GM12878 (cell line): Measurements from ENCODE around the gene NSMCE1. TPM values are rescaled to one million over a fixed set of nuclear protein-coding genes. Genes with fewer than 3 reads are reported as not detected.
A peak's percentile ranks its signal among the peaks of the same experiment; 100 is the strongest.

ENCODE experiments used
- ATAC-seq: fragments of 200-7000 bp; cut with Tn5 transposase; 3 replicates; pipeline ENCODE4 v1.9.1; 2020; ENCODE audit warnings: mild to moderate bottlenecking, moderate library complexity
- BruUV-seq: library from RNA; stranded (reverse); fragments of 400-500 nt; replicated peaks from 2 replicates; lab custom pipeline; 2021; lab: Mats Ljungman, UMichigan
- CTCF ChIA-PET: fragments of 300-600 bp; sonication (Branson Sonifier 250); formaldehyde crosslinking; extraction: SDS; loops from one replicate; lab custom pipeline; 2021; ENCODE audit warnings: inconsistent platforms; lab: Yijun Ruan, JAX
- POLR2A ChIA-PET: fragments of 350-600 bp; formaldehyde crosslinking; extraction: SDS; loops from one replicate; lab custom pipeline; 2021; ENCODE audit warnings: inconsistent platforms; lab: Charles Lee
- RAD21 ChIA-PET: fragments of 300-600 bp; sonication (Branson Sonifier 250); formaldehyde crosslinking; loops from one replicate; lab custom pipeline; 2023; ENCODE audit warnings: antibody characterized with exemption; ENCODE audit not compliant: unreplicated experiment; lab: Charles Lee
- SMC1A ChIA-PET: fragments of 300-600 bp; sonication (Branson Sonifier 250); formaldehyde crosslinking; loops from one replicate; lab custom pipeline; 2023; ENCODE audit not compliant: unreplicated experiment, uncharacterized antibody; lab: Charles Lee
- DNase-seq: peaks from one replicate; pipeline ENCODE4 v3.0.0-alpha.2; 2011; ENCODE audit warnings: low read depth, low spot score
- FAIRE-seq: peaks from 3 replicates; lab custom pipeline; 2011; peaks lifted over from hg19 to GRCh38; lab: Jason Lieb, UNC
- H2AFZ ChIP-seq: 2 replicates; pipeline ENCODE4 v1.6.0; 2011; ENCODE audit warnings: low read depth, low read length, control low read depth; ENCODE audit not compliant: control insufficient read depth
- H3K27ac ChIP-seq: 2 replicates; pipeline ENCODE4 v1.5.1; 2011; ENCODE audit warnings: control low read depth; ENCODE audit not compliant: control insufficient read depth, insufficient read depth
- H3K27me3 ChIP-seq, 2 experiments: replicated peaks in 1 of 2; 2 replicates each; pipeline versions ENCODE4 v1.6.0 to v1.6.1; 2011; ENCODE audit warnings: low read length in 1 of 2; ENCODE audit not compliant: control insufficient read depth in 2 of 2, insufficient read depth in 2 of 2
- H3K36me3 ChIP-seq, 2 experiments: 2 replicates each; pipeline ENCODE4 v1.5.1; 2011; ENCODE audit warnings: low read length in 1 of 2; ENCODE audit not compliant: control insufficient read depth in 2 of 2, insufficient read depth in 2 of 2
- H3K4me1 ChIP-seq: 2 replicates; pipeline ENCODE4 v1.6.1; 2011; ENCODE audit warnings: mild to moderate bottlenecking, low read length, moderate library complexity, mixed read lengths; ENCODE audit not compliant: control insufficient read depth, insufficient read depth
- H3K4me2 ChIP-seq: 2 replicates; pipeline ENCODE4 v1.6.0; 2011; ENCODE audit warnings: control low read depth; ENCODE audit not compliant: control insufficient read depth, insufficient read depth
- H3K4me3 ChIP-seq: fragments of 200-600 bp; sonication (generic); 2 replicates; pipeline ENCODE4 v1.5.1; 2016
- H3K79me2 ChIP-seq: 2 replicates; pipeline ENCODE4 v1.6.0; 2011; ENCODE audit warnings: low read length; ENCODE audit not compliant: control insufficient read depth, insufficient read depth
- H3K9ac ChIP-seq: 2 replicates; pipeline ENCODE4 v1.8.0; 2011; ENCODE audit warnings: low read length, control low read depth, mixed read lengths; ENCODE audit not compliant: control insufficient read depth, insufficient read depth
- H3K9me3 ChIP-seq: replicated peaks from 3 replicates; pipeline ENCODE4 v1.5.1; 2011; ENCODE audit warnings: mild to moderate bottlenecking, low read length; ENCODE audit not compliant: control insufficient read depth, insufficient read depth
- H4K20me1 ChIP-seq: 2 replicates; pipeline ENCODE4 v1.6.0; 2011; ENCODE audit not compliant: control insufficient read depth, insufficient read depth
- BACH1 ChIP-seq: fragments of 450-650 bp; IDR thresholded peaks from 2 replicates; pipeline ENCODE4 v1.6.1; 2017; ENCODE audit warnings: mild to moderate bottlenecking, borderline replicate concordance
- BHLHE40 ChIP-seq, 2 experiments: fragments of 450-650 bp in 1 of 2; IDR thresholded peaks; 2 replicates each; pipeline ENCODE4 v1.6.1; 2011 to 2017; ENCODE audit warnings: low read depth in 2 of 2, borderline replicate concordance in 1 of 2, improper control_type of control experiment in 1 of 2, low read length in 1 of 2, mild to moderate bottlenecking in 1 of 2
- HCFC1 ChIP-seq: fragments of 150-350 bp; IDR thresholded peaks from 2 replicates; pipeline ENCODE4 v1.6.1; 2014; ENCODE audit warnings: low read length
- RBBP5 ChIP-seq: fragments of 200-600 bp; sonication (generic); conservative IDR thresholded peaks from 2 replicates; pipeline ENCODE4 v1.6.1; 2016
- SRF ChIP-seq, 2 experiments: IDR thresholded peaks; 2 replicates each; pipeline ENCODE4 v1.6.1; 2011; ENCODE audit warnings: low read depth in 2 of 2, low read length in 2 of 2, mild to moderate bottlenecking in 1 of 2, moderate library complexity in 1 of 2
- ZNF622 ChIP-seq: fragments of 450-650 bp; IDR thresholded peaks from 2 replicates; pipeline ENCODE4 v1.6.1; 2017; ENCODE audit warnings: mild to moderate bottlenecking, inconsistent platforms
- WGBS: methylation state at CpG from one replicate; pipeline ENCODE4 v1.1.6; 2016; ENCODE audit warnings: low lambda C conversion rate; ENCODE audit not compliant: insufficient replicate concordance, insufficient coverage; ENCODE audit errors: missing lambda C conversion rate; 5-methylcytosine and 5-hydroxymethylcytosine counted together
- in situ Hi-C: fragments of 300-500 bp; cut with MboI; formaldehyde crosslinking; loops from 9 replicates; pipeline ENCODE4 v1.14.3; 2018; ENCODE audit warnings: mixed read lengths
- intact Hi-C: fragments of 100-400 bp; cut with micrococcal nuclease; formaldehyde crosslinking; loops from one replicate; pipeline ENCODE4 v1.14.2; 2022; ENCODE audit not compliant: unreplicated experiment
- polyA plus RNA-seq, 11 experiments: library from polyadenylated mRNA; depleted of rRNA in 4 of 11; unstranded in 6 of 11; stranded (reverse) in 5 of 11; fragments of >200 nt; fragmentation: Nextera tagmentation in 4 of 11; fragmentation: Illumina TruSeq in 1 of 11; extraction: Ambion mirVana in 4 of 11; extraction: Trizol in 1 of 11; gene quantifications; 1 replicate in 1 of 11; 2 replicates in 10 of 11; pipeline versions ENCODE4 v1.2.1 to v1.2.3, GENCODE V29; 2011 to 2016; ENCODE audit warnings: inconsistent platforms in 2 of 11, missing spikeins in 2 of 11, low read depth in 1 of 11
- total RNA-seq, 4 experiments: library from RNA; depleted of rRNA in 3 of 4; stranded (reverse); fragments of >200 nt in 3 of 4; fragmentation: Illumina TruSeq in 1 of 4; extraction: Trizol in 1 of 4; gene quantifications; 2 replicates each; pipeline versions ENCODE4 v1.2.1 to v1.2.3, GENCODE V29; 2013 to 2021
- TF ChIP-seq, protein P1 (sequence below): fragments of 450-650 bp; conservative IDR thresholded peaks from 2 replicates; pipeline ENCODE4 v1.6.1; 2017; ENCODE audit warnings: mild to moderate bottlenecking, moderate library complexity
- TF ChIP-seq, protein P2 (sequence below): fragments of 150-350 bp; IDR thresholded peaks from 2 replicates; pipeline ENCODE4 v1.6.1; 2016; ENCODE audit warnings: low read depth, low read length
- TF ChIP-seq, protein P3 (sequence below): fragments of 450-650 bp; IDR thresholded peaks from 2 replicates; pipeline ENCODE4 v1.6.1; 2017; ENCODE audit warnings: mild to moderate bottlenecking
- TF ChIP-seq, protein P4 (sequence below): fragments of 450-650 bp; IDR thresholded peaks from 2 replicates; pipeline ENCODE4 v1.6.1; 2016; ENCODE audit warnings: mild to moderate bottlenecking

The NSMCE1 gene
- total and polyA plus RNA-seq, 10 of the 15 experiments (the other 5 are each of a cell fraction or from before 2014, with no cell fraction given), result 54.0 to 214 (median 71.4) TPM

DNA sequence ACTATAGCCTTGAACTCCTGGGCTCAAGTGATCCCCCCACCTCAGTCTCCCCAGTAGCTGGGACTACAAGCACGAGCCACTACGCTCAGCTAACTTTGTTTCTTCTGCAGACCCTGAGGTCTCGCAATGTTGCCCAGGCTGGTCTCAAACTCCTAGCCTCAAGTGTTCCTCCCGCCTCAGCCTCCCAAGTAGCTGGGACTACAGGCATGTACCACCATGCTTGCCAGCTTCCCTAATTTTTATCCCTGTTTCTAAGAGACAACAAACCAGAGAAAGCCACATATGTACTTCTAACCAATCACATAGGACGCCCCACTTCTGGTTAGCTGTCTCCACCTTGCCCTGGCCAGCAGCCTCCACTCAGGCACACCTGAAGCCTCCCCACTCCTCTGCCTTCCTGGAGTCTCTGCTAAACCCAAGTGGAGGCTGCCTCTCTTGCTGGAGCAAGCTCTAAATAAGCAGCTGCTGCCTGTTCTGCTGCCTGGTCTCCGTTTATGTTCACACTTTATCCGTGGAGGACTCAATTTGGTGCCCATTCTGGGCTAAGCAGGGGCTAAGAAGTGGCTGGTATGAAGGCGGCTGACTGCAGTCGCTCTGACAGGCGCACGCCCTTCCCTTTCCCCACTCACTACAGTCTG lies 24.7 kb downstream of the NSMCE1 start:
- no peak overlapping the region for H3K9ac ChIP-seq
- H3K4me3 ChIP-seq, result no peak overlapping the region
- peaks cover 0 to 3% of the 10 kb centered on the region in 2 experiments; a peak in 1 of 4 replicates for H3K36me3 ChIP-seq
- H4K20me1 ChIP-seq, result no peaks in the 10 kb centered on the region
- WGBS, result 93% methylated on average over 11 of the region's 11 CpGs
- ChIA-PET CTCF (interaction anchor here (0.6 to 4.1 kb wide), 11 partner anchors 9 to 157 kb away, joined by 3 to 24 read pairs (median 6); partner anchors contain the start of gene NSMCE1), POLR2A (interaction anchor here (0.8 to 8.4 kb wide), 11 partner anchors 11 to 164 kb away, joined by 3 to 79 read pairs (median 3); partner anchors contain the start of gene KDM8), SMC1A (interaction anchor here (0.6 to 12.2 kb wide), 15 partner anchors 8 to 145 kb away, joined by 3 to 178 read pairs (median 5); partner anchors contain the start of gene NSMCE1), RAD21 (interaction anchor here (0.6 to 4.2 kb wide), 11 partner anchors 9 to 208 kb away, joined by 3 to 22 read pairs (median 6); partner anchors contain the start of genes KDM8 and NSMCE1)
- in situ Hi-C loops, result no loop called here
- peaks cover 16% of the 10 kb centered on the region for H3K4me1 ChIP-seq
- 0 out of 2 replicates have a peak overlapping the region, but pooled peaks have one; percentile 19 for H3K4me2 ChIP-seq
- H2AFZ ChIP-seq, result no peak overlapping the region
- no TSS peak for BruUV-seq
- FAIRE-seq (no peak), DNase-seq (no peak), ATAC-seq (no peak)
- no peaks in the 10 kb centered on the region for H3K27me3 ChIP-seq
- no peak overlapping the region for H3K27ac ChIP-seq
- H3K79me2 ChIP-seq, result no peaks in the 10 kb centered on the region
- intact Hi-C loops, result no loop called here
- no peaks in the 10 kb centered on the region; the same call in 2 of the 3 replicates for H3K9me3 ChIP-seq
- TF ChIP-seq, protein P1, sequence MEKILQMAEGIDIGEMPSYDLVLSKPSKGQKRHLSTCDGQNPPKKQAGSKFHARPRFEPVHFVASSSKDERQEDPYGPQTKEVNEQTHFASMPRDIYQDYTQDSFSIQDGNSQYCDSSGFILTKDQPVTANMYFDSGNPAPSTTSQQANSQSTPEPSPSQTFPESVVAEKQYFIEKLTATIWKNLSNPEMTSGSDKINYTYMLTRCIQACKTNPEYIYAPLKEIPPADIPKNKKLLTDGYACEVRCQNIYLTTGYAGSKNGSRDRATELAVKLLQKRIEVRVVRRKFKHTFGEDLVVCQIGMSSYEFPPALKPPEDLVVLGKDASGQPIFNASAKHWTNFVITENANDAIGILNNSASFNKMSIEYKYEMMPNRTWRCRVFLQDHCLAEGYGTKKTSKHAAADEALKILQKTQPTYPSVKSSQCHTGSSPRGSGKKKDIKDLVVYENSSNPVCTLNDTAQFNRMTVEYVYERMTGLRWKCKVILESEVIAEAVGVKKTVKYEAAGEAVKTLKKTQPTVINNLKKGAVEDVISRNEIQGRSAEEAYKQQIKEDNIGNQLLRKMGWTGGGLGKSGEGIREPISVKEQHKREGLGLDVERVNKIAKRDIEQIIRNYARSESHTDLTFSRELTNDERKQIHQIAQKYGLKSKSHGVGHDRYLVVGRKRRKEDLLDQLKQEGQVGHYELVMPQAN, result no peak
- TF ChIP-seq BHLHE40 (IDR thresholded peaks at IDR 0.05; ENCODE audit: borderline replicate concordance in 1 of 2, low read depth in 2 of 2, low read length in 1 of 2) (no peak), BACH1 (no peak), HCFC1 (no peak), ZNF622 (no peak), RBBP5 (no peak), SRF (IDR thresholded peaks at IDR 0.05; ENCODE audit: low read depth in 2 of 2, low read length in 2 of 2) (no peak)
- TF ChIP-seq, protein P2, sequence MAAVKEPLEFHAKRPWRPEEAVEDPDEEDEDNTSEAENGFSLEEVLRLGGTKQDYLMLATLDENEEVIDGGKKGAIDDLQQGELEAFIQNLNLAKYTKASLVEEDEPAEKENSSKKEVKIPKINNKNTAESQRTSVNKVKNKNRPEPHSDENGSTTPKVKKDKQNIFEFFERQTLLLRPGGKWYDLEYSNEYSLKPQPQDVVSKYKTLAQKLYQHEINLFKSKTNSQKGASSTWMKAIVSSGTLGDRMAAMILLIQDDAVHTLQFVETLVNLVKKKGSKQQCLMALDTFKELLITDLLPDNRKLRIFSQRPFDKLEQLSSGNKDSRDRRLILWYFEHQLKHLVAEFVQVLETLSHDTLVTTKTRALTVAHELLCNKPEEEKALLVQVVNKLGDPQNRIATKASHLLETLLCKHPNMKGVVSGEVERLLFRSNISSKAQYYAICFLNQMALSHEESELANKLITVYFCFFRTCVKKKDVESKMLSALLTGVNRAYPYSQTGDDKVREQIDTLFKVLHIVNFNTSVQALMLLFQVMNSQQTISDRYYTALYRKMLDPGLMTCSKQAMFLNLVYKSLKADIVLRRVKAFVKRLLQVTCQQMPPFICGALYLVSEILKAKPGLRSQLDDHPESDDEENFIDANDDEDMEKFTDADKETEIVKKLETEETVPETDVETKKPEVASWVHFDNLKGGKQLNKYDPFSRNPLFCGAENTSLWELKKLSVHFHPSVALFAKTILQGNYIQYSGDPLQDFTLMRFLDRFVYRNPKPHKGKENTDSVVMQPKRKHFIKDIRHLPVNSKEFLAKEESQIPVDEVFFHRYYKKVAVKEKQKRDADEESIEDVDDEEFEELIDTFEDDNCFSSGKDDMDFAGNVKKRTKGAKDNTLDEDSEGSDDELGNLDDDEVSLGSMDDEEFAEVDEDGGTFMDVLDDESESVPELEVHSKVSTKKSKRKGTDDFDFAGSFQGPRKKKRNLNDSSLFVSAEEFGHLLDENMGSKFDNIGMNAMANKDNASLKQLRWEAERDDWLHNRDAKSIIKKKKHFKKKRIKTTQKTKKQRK, result no peak
- TF ChIP-seq, protein P3, sequence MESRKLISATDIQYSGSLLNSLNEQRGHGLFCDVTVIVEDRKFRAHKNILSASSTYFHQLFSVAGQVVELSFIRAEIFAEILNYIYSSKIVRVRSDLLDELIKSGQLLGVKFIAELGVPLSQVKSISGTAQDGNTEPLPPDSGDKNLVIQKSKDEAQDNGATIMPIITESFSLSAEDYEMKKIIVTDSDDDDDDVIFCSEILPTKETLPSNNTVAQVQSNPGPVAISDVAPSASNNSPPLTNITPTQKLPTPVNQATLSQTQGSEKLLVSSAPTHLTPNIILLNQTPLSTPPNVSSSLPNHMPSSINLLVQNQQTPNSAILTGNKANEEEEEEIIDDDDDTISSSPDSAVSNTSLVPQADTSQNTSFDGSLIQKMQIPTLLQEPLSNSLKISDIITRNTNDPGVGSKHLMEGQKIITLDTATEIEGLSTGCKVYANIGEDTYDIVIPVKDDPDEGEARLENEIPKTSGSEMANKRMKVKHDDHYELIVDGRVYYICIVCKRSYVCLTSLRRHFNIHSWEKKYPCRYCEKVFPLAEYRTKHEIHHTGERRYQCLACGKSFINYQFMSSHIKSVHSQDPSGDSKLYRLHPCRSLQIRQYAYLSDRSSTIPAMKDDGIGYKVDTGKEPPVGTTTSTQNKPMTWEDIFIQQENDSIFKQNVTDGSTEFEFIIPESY, result no peak
- TF ChIP-seq, protein P4, sequence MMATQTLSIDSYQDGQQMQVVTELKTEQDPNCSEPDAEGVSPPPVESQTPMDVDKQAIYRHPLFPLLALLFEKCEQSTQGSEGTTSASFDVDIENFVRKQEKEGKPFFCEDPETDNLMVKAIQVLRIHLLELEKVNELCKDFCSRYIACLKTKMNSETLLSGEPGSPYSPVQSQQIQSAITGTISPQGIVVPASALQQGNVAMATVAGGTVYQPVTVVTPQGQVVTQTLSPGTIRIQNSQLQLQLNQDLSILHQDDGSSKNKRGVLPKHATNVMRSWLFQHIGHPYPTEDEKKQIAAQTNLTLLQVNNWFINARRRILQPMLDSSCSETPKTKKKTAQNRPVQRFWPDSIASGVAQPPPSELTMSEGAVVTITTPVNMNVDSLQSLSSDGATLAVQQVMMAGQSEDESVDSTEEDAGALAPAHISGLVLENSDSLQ, result no peak
